HepG2 (cell line): Measurements from ENCODE around the gene METTL23. TPM values are rescaled to one million over a fixed set of nuclear protein-coding genes. Genes with fewer than 3 reads are reported as not detected.

ENCODE experiments used
- ASH2L ChIP-seq: fragments of 300-600, 200-600 bp; sonication (generic); IDR thresholded peaks from 2 replicates; pipeline ENCODE4 v1.7.0; 2017; ENCODE audit warnings: low read depth, mild to moderate bottlenecking, moderate library complexity, mixed read lengths, low read length; ENCODE audit not compliant: insufficient read length
- CREB3 ChIP-seq: sonication (generic); formaldehyde crosslinking; IDR thresholded peaks from 2 replicates; pipeline ENCODE4 v1.5.0; 2020; ENCODE audit warnings: missing genetic modification reagents
- FOXK1 ChIP-seq: sonication (generic); formaldehyde crosslinking; IDR thresholded peaks from 2 replicates; pipeline ENCODE4 v1.4.0; 2020; ENCODE audit warnings: low read depth, missing genetic modification reagents, borderline replicate concordance
- HDAC2 ChIP-seq: sonication (generic); formaldehyde crosslinking; IDR thresholded peaks from 2 replicates; pipeline ENCODE4 v1.4.0; 2020; ENCODE audit warnings: missing genetic modification reagents
- KMT2A ChIP-seq: sonication (generic); formaldehyde crosslinking; IDR thresholded peaks from 2 replicates; pipeline ENCODE4 v1.4.0; 2020; ENCODE audit warnings: missing genetic modification reagents
- MXD3 ChIP-seq: IDR thresholded peaks from 2 replicates; pipeline ENCODE4 v1.6.1; 2016; ENCODE audit warnings: mild to moderate bottlenecking, missing biosample characterization, missing genetic modification reagents
- NBN ChIP-seq: fragments of 450-650 bp; conservative IDR thresholded peaks from 2 replicates; pipeline ENCODE4 v1.6.1; 2017
- NKX3-1 ChIP-seq: sonication (generic); formaldehyde crosslinking; IDR thresholded peaks from 2 replicates; pipeline ENCODE4 v1.5.0; 2020; ENCODE audit warnings: missing genetic modification reagents
- SAP130 ChIP-seq: IDR thresholded peaks from 2 replicates; pipeline ENCODE4 v1.6.1; 2016; ENCODE audit warnings: low read depth
- ZBTB38 ChIP-seq: sonication (generic); formaldehyde crosslinking; IDR thresholded peaks from 2 replicates; pipeline ENCODE4 v1.5.1; 2020; ENCODE audit warnings: mild to moderate bottlenecking, missing genetic modification reagents
- ZNF24 ChIP-seq: fragments of 450-650 bp; IDR thresholded peaks from 2 replicates; pipeline ENCODE4 v1.6.1; 2017; ENCODE audit warnings: antibody characterized with exemption, mild to moderate bottlenecking
- ZNF350 ChIP-seq: sonication (generic); formaldehyde crosslinking; IDR thresholded peaks from 2 replicates; pipeline ENCODE4 v1.4.0; 2020; ENCODE audit warnings: mild to moderate bottlenecking, low read depth, missing genetic modification reagents, borderline replicate concordance
- ZNF407 ChIP-seq: sonication (generic); formaldehyde crosslinking; IDR thresholded peaks from one replicate; pipeline ENCODE4 v1.5.1; 2020; ENCODE audit warnings: mild to moderate bottlenecking, missing genetic modification reagents; ENCODE audit errors: not compliant biosample characterization
- ZNF562 ChIP-seq: sonication (generic); formaldehyde crosslinking; IDR thresholded peaks from 2 replicates; pipeline ENCODE4 v1.8.0; 2022; ENCODE audit warnings: missing genetic modification reagents, borderline replicate concordance
- ZNF597 ChIP-seq: sonication (generic); formaldehyde crosslinking; IDR thresholded peaks from 2 replicates; pipeline ENCODE4 v1.5.0; 2020; ENCODE audit warnings: missing genetic modification reagents
- ZNF713 ChIP-seq: sonication (generic); formaldehyde crosslinking; IDR thresholded peaks from 2 replicates; pipeline ENCODE4 v1.4.0; 2020; ENCODE audit warnings: mild to moderate bottlenecking, missing genetic modification reagents
- polyA plus RNA-seq, 8 experiments: library from polyadenylated mRNA; depleted of rRNA in 3 of 8; stranded (reverse) in 7 of 8; unstranded in 1 of 8; fragments of >200 nt; fragmentation: Illumina TruSeq in 4 of 8; extraction: Trizol in 4 of 8; gene quantifications; 2 replicates each; pipeline versions ENCODE4 v1.2.1 to v1.2.3, GENCODE V29; 2011 to 2016; ENCODE audit warnings: low read depth in 4 of 8, missing spikeins in 1 of 8, mixed read lengths in 1 of 8; ENCODE audit not compliant: insufficient read depth in 1 of 8
- total RNA-seq, 5 experiments: library from RNA; depleted of rRNA; stranded (reverse); fragments of >200 nt; fragmentation: Illumina TruSeq; extraction: Trizol; gene quantifications; 2 replicates each; pipeline ENCODE4 v1.2.3, GENCODE V29; 2016; ENCODE audit warnings: low read depth in 1 of 5

METTL23 gene
- total and polyA plus RNA-seq, 2 of the 13 experiments (the other 11 are each of a cell fraction or from before 2014, with no cell fraction given), result 39.9 to 104 TPM

GRCh38 chr17:76734080-76734840 lies 7.6 kb downstream of the METTL23 start (continued):
- TF ChIP-seq MXD3 (CRISPR knock-in tag) (no peak), KMT2A (CRISPR knock-in tag) (peak; percentile 12; the same call in 1 of the 2 replicates), ZBTB38 (CRISPR knock-in tag) (peak; percentile 63; the same call in 1 of the 2 replicates), SAP130 (peak; percentile 58), HDAC2 (CRISPR knock-in tag) (no peak), ZNF713 (CRISPR knock-in tag) (no peak), ZNF597 (no peak), ZNF24 (no peak), NKX3-1 (CRISPR knock-in tag) (no peak), NBN (no peak), ZNF562 (CRISPR knock-in tag) (no peak), ASH2L (no peak), ZNF350 (CRISPR knock-in tag) (no peak), FOXK1 (CRISPR knock-in tag) (no peak), ZNF407 (CRISPR knock-in tag) (no peak), CREB3 (CRISPR knock-in tag) (no peak)
